Mammary epithelial cell (primary cell): ENCODE data around the gene TTF1.

Source experiments
- CTCF ChIP-seq, 2 donors: IDR thresholded peaks in 1 of 2; conservative IDR thresholded peaks in 1 of 2; 2 replicates each; pipeline ENCODE4 v1.5.1; 2011 to 2012; ENCODE audit warnings: inconsistent platforms in 2 of 2, low read length in 2 of 2, mild to moderate bottlenecking in 2 of 2, control low read depth in 1 of 2, low read depth in 1 of 2; ENCODE audit not compliant: insufficient read depth in 1 of 2; ENCODE audit errors: extremely low read depth in 1 of 2
- EZH2 ChIP-seq: IDR thresholded peaks from 2 replicates; pipeline ENCODE4 v1.6.1; 2012; ENCODE audit warnings: low read length, inconsistent platforms, borderline replicate concordance

- TF ChIP-seq CTCF (conservative IDR thresholded peaks at IDR 0.05 in 1 of 2, IDR thresholded peaks at IDR 0.05 in 1 of 2; ENCODE audit: extremely low read depth in 1 of 2, insufficient read depth in 1 of 2, low read depth in 1 of 2, low read length in 2 of 2) (no peak), EZH2 (no peak)
Observed at GRCh38 chr9:132341177-132341840, 65.3 kb downstream of the TTF1 start.
